Testis (tissue), 3 donors: ENCODE measurements around the gene ABCA4. TPM values are rescaled to one million over a fixed set of nuclear protein-coding genes. Genes with fewer than 3 reads are reported as not detected.
"Not testable (repeated sequence)": the region's sequence is repeated elsewhere in the genome, so short reads cannot be mapped to it uniquely, and the experiment has no call there.

ENCODE experiments used
- DNase-seq: peaks from one replicate; pipeline ENCODE4 v3.0.0-alpha.2; 2019
- H3K27ac ChIP-seq, 2 donors: fragments of 200-600 bp; sonication (generic); one replicate each; pipeline ENCODE4 v1.5.1; 2019
- H3K27me3 ChIP-seq: fragments of 200-600 bp; sonication (generic); one replicate; pipeline ENCODE4 v1.5.1; 2019
- H3K36me3 ChIP-seq: fragments of 200-600 bp; sonication (generic); one replicate; pipeline ENCODE4 v1.5.1; 2017; ENCODE audit warnings: low read depth; ENCODE audit errors: missing control alignments
- H3K4me1 ChIP-seq: fragments of 200-600 bp; sonication (generic); one replicate; pipeline ENCODE4 v1.5.1; 2019
- H3K4me3 ChIP-seq, 2 donors: fragments of 200-600 bp; sonication (generic); one replicate each; pipeline ENCODE4 v1.5.1; 2017 to 2019
- H3K9me3 ChIP-seq: fragments of 200-600 bp; sonication (generic); one replicate; pipeline ENCODE4 v1.5.1; 2017
- CTCF ChIP-seq, 3 experiments: fragments of 450-650 bp in 2 of 3; fragments of 200-600 bp in 1 of 3; sonication (generic) in 1 of 3; IDR thresholded peaks; one replicate each; pipeline ENCODE4 v1.5.1; 2016 to 2019; ENCODE audit warnings: antibody characterized with exemption in 3 of 3, mild to moderate bottlenecking in 2 of 3, moderate library complexity in 1 of 3
- POLR2A ChIP-seq: fragments of 450-650 bp; IDR thresholded peaks from one replicate; pipeline ENCODE4 v1.6.1; 2017; ENCODE audit warnings: antibody characterized with exemption, mild to moderate bottlenecking, moderate library complexity
- WGBS, 2 donors: methylation state at CpG; one replicate each; pipeline ENCODE4 v1.1.5; 2018; 5-methylcytosine and 5-hydroxymethylcytosine counted together
- intact Hi-C: fragments of 100-400 bp; cut with DNase I; formaldehyde crosslinking; loops from one replicate; pipeline ENCODE4 v1.15.1; 2023; ENCODE audit warnings: low total_unique reads
- polyA plus RNA-seq: library from polyadenylated mRNA; stranded (reverse); fragments of 350-450 nt; fragmentation: Illumina TruSeq; extraction: RNeasy Lipid Tissue Mini Kit (QIAGEN cat#74804); gene quantifications from one replicate; pipeline ENCODE4 v1.2.3, GENCODE V29; 2014; ENCODE audit warnings: low read depth, low replicate concordance; ENCODE audit not compliant: insufficient read depth
- total RNA-seq, 2 donors: library from RNA; depleted of rRNA; stranded (reverse); fragments of >200 nt; gene quantifications; one replicate each; pipeline ENCODE4 v1.2.3, GENCODE V29; 2016

The ABCA4 gene
- total and polyA plus RNA-seq, 3 donors from 2014 or later = 1.6 to 1.8 (median 1.8) TPM

- no peaks in the 10 kb centered on the region for H3K9me3 ChIP-seq
- no peaks in the 10 kb centered on the region for H3K4me1 ChIP-seq
- TF ChIP-seq CTCF (IDR thresholded peaks at IDR 0.05) (no peak), POLR2A (no peak)
- H3K4me3 ChIP-seq = no peak overlapping the region
- H3K27me3 ChIP-seq = no peaks in the 10 kb centered on the region
- no peaks in the 10 kb centered on the region for H3K36me3 ChIP-seq
- H3K27ac ChIP-seq = no peak overlapping the region
- DNase-seq = no peak
- intact Hi-C loops = no loop called here
- 92 to 93% methylated on average over 8 to 12 of the region's 12 CpGs for WGBS, 2 donors
These were observed 120.3 kb downstream of the ABCA4 start for GRCh38 chr1:94000510-94001282.

GRCh38 chr1:93999840-94000415, 121.0 kb downstream of the ABCA4 start:
- intact Hi-C loops = no loop called here
- no peak for TF ChIP-seq POLR2A
- no peak for TF ChIP-seq CTCF (IDR thresholded peaks at IDR 0.05)
- WGBS, 2 donors = 68 to 83% methylated on average over 3 of the region's 3 CpGs
- H3K9me3 ChIP-seq = no peaks in the 10 kb centered on the region
- H3K36me3 ChIP-seq = no peaks in the 10 kb centered on the region
- no peak overlapping the region for H3K4me3 ChIP-seq
- no peaks in the 10 kb centered on the region for H3K27me3 ChIP-seq
- H3K27ac ChIP-seq = no peak overlapping the region
- H3K4me1 ChIP-seq = no peaks in the 10 kb centered on the region
- no peak for DNase-seq

DNA sequence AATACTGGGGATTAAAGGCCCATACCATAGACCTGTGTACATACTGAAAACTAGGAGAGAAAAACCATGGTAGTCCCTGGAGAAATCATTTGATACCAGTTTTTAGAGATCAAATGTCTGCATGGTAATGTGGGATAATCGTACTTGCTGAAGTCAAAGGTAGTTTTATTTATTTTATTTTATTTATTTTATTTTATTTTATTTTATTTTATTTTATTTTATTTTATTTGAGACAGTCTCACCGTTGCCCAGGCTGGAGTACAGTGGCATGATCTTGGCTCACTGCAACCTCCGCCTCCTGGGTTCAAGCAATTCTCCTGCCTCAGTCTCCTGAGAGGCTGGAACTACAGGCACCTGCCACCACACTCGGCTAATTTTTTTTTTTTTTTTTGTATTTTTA, 122.4 kb downstream of the ABCA4 start:
- DNase-seq, H3K9me3 ChIP-seq, intact Hi-C loops, H3K4me1 ChIP-seq, H3K27me3 ChIP-seq, H3K4me3 ChIP-seq, H3K36me3 ChIP-seq, H3K27ac ChIP-seq: not testable (repeated sequence)
- 94% methylated on average over 4 of the region's 4 CpGs for WGBS, 2 donors

DNA sequence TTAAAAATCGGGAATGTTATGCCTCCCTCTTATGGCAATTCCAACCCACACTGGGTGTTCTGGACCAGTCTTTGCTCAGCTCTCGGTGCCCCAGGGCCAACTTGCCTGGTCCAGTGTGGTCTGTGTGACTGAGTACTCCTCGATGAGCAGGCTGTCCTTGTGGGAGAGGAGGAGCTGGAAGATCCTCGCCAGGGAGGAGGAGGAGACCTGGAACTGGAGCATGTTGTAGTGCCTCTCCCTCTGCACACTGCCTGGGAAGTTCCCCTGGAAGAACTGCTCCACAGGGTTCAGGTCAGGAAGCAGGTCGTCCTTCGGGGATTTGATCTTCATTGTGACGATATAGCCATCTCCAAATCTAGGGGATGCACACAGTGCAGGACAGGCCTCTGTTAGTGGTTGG, 123.2 kb downstream of the ABCA4 start:
- no peaks in the 10 kb centered on the region for H3K27me3 ChIP-seq
- 45 to 58% methylated on average over 7 of the region's 7 CpGs for WGBS, 2 donors
- no peaks in the 10 kb centered on the region for H3K36me3 ChIP-seq
- no peaks in the 10 kb centered on the region for H3K4me1 ChIP-seq
- H3K4me3 ChIP-seq = no peak overlapping the region
- DNase-seq = peak; percentile 43
- H3K27ac ChIP-seq = no peak overlapping the region
- intact Hi-C loops = no loop called here
- no peaks in the 10 kb centered on the region for H3K9me3 ChIP-seq
- TF ChIP-seq POLR2A (no peak), CTCF (IDR thresholded peaks at IDR 0.05) (no peak)

DNA sequence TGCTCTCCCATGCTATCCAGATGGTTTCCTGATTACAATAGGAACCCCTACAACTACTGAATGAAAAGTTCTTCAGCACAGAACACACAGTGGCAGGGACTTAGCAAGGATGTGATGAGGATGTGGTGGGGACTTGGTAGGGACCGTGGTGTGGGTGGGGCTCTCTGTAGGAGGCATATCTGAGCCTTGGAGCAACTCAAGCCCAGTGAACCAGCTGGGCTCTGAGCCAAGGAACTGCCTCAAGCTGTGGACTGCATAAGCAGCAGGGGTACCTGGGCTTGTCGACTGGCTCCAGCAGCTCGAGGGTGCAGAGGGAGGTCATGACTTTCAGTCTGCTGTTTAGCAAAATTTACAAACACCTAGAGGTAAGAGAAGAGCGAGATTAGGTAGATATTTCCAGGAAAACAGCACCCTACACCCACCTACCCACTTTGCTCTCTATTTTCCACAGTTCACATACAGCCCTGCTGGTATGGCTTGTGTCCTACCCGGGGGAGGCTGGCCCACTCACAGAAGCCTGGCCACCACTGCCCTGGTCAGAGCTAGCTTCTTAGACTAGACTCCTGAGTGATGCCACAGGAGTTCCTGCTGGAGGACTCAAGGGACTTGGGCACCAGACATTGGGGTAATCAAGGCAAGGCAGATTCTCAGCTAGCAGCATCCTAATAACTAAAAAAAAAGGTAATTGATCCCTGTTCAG, 125.0 kb downstream of the ABCA4 start:
- WGBS, 2 donors = 70 to 78% methylated on average over 5 of the region's 5 CpGs
- Histone ChIP-seq H3K27ac (no peak overlapping the region), H3K36me3 (no peaks in the 10 kb centered on the region), H3K9me3 (no peaks in the 10 kb centered on the region), H3K4me3 (no peak overlapping the region), H3K4me1 (no peaks in the 10 kb centered on the region), H3K27me3 (no peaks in the 10 kb centered on the region)
- TF ChIP-seq CTCF (IDR thresholded peaks at IDR 0.05) = no peak
- TF ChIP-seq POLR2A = no peak
- intact Hi-C loops = no loop called here
- no peak for DNase-seq
